ENCODE results near the gene GNG7.
"Not testable (repeated sequence)": the region's sequence is repeated elsewhere in the genome, so short reads cannot be mapped to it uniquely, and the experiment has no call there.

GNG7 gene

GRCh38 chr19:2648099-2648498 is 54.4 kb downstream of the GNG7 start:
- TF ChIP-seq CTCF (IDR thresholded peaks at IDR 0.05; ENCODE audit: borderline replicate concordance, insufficient read depth, low read depth, low read length) = no peak
- H3K4me3 ChIP-seq (ENCODE audit: low read depth, low read length) = no peak overlapping the region

- no peak overlapping the region for H3K4me3 ChIP-seq (ENCODE audit: low read depth, low read length)
- no peak for TF ChIP-seq CTCF (IDR thresholded peaks at IDR 0.05; ENCODE audit: borderline replicate concordance, insufficient read depth, low read depth, low read length)
These were observed 55.5 kb downstream of the GNG7 start for GRCh38 chr19:2646866-2647535.

GRCh38 chr19:2645826-2646225 is 56.7 kb downstream of the GNG7 start:
- TF ChIP-seq CTCF (IDR thresholded peaks at IDR 0.05; ENCODE audit: borderline replicate concordance, insufficient read depth, low read depth, low read length) = no peak
- no peak overlapping the region for H3K4me3 ChIP-seq (ENCODE audit: low read depth, low read length)

GRCh38 chr19:2643123-2643737 is 59.3 kb downstream of the GNG7 start:
- not testable (repeated sequence) for H3K4me3 ChIP-seq (ENCODE audit: low read depth, low read length)

- no peak overlapping the region for H3K4me3 ChIP-seq (ENCODE audit: low read depth, low read length)
- TF ChIP-seq CTCF (IDR thresholded peaks at IDR 0.05; ENCODE audit: borderline replicate concordance, insufficient read depth, low read depth, low read length) = no peak
These were observed 61.2 kb downstream of the GNG7 start for GRCh38 chr19:2641332-2641698.

- TF ChIP-seq CTCF (IDR thresholded peaks at IDR 0.05; ENCODE audit: borderline replicate concordance, insufficient read depth, low read depth, low read length) = no peak
- H3K4me3 ChIP-seq (ENCODE audit: low read depth, low read length) = no peak overlapping the region
These were observed 61.7 kb downstream of the GNG7 start for GRCh38 chr19:2640563-2641331.

GRCh38 chr19:2639999-2640398 is 62.5 kb downstream of the GNG7 start:
- H3K4me3 ChIP-seq (ENCODE audit: low read depth, low read length) = no peak overlapping the region
- TF ChIP-seq CTCF (IDR thresholded peaks at IDR 0.05; ENCODE audit: borderline replicate concordance, insufficient read depth, low read depth, low read length) = no peak
